ENCODE data around the gene SPG7. TPM values are rescaled to one million over a fixed set of nuclear protein-coding genes. Genes with fewer than 3 reads are reported as not detected.
A peak's percentile ranks its signal among the peaks of the same experiment; 100 is the strongest.

The SPG7 gene
- total RNA-seq, 1 experiment from 2014 or later = 160 TPM

- CTCF ChIA-PET = interaction anchor here (0.6 kb wide), 1 partner anchor 44 kb away, joined by 4 read pairs; no protein-coding TSS in a partner anchor
- Histone ChIP-seq H3K79me2 (ENCODE audit: low read depth) (peaks cover 9% of the 10 kb centered on the region; the same call in 1 of the 2 replicates), H4K20me1 (ENCODE audit: insufficient read depth) (no peaks in the 10 kb centered on the region), H3K9me3 (ENCODE audit: insufficient read depth, low read depth) (no peaks in the 10 kb centered on the region), H3K4me2 (peak overlapping the region; percentile 97), H3F3A (ENCODE audit: insufficient read depth, low read depth) (peaks cover 24% of the 10 kb centered on the region), H3K27me3 (ENCODE audit: insufficient read depth, low read depth) (no peaks in the 10 kb centered on the region), H2AFZ (peak overlapping the region; percentile 81; the same call in 1 of the 2 replicates), H3K27ac (no peak overlapping the region), H3K4me3 (peak overlapping the region; percentile 76; the same call in 1 of the 2 replicates), H3K9me2 (ENCODE audit: insufficient read depth) (no peaks in the 10 kb centered on the region), H3K4me1 (replicated peaks; ENCODE audit: insufficient read depth) (peaks cover 7% of the 10 kb centered on the region; the same call in 1 of the 2 replicates), H3K36me3 (ENCODE audit: low read depth) (0 out of 2 replicates have a peak, but pooled peaks cover 1% of the 10 kb centered on the region)
- no TSS peak for BruUV-seq (replicated peaks)
- no peak for DNase-seq
- TF ChIP-seq EZH2 (IDR thresholded peaks at IDR 0.05; ENCODE audit: low read depth) = no peak
- no peak for TF ChIP-seq CTCF (conservative IDR thresholded peaks at IDR 0.05)
- intact Hi-C loops (cut with micrococcal nuclease; ENCODE audit: unreplicated experiment) = loop anchor here (1.0 to 5.0 kb wide), 2 partner anchors 67 to 128 kb away; partner anchors contain the start of gene SPATA2L
- POLR2A ChIA-PET (ENCODE audit: unreplicated experiment) = interaction anchor here (0.6 kb wide), 1 partner anchor 9 kb away, joined by 4 read pairs; no protein-coding TSS in a partner anchor
Measured at GRCh38 chr16:89573826-89574680, 65.8 kb downstream of the SPG7 start.

- Histone ChIP-seq H2AFZ (peak overlapping the region; percentile 81), H3K4me2 (peak overlapping the region; percentile 97), H3K36me3 (ENCODE audit: low read depth) (peaks cover 6% of the 10 kb centered on the region; the same call in 1 of the 2 replicates), H3K4me1 (replicated peaks; ENCODE audit: insufficient read depth) (peaks cover 7% of the 10 kb centered on the region; the same call in 1 of the 2 replicates), H3K9me2 (ENCODE audit: insufficient read depth) (no peaks in the 10 kb centered on the region), H3K27me3 (ENCODE audit: insufficient read depth, low read depth) (no peaks in the 10 kb centered on the region), H3K9me3 (ENCODE audit: insufficient read depth, low read depth) (no peaks in the 10 kb centered on the region), H3K4me3 (peak overlapping the region; percentile 76), H3F3A (ENCODE audit: insufficient read depth, low read depth) (peaks cover 28% of the 10 kb centered on the region), H3K79me2 (ENCODE audit: low read depth) (peaks cover 9% of the 10 kb centered on the region; the same call in 1 of the 2 replicates), H3K27ac (no peak overlapping the region), H4K20me1 (ENCODE audit: insufficient read depth) (no peaks in the 10 kb centered on the region)
- DNase-seq = peak; percentile 46 to 86
- TF ChIP-seq CTCF (conservative IDR thresholded peaks at IDR 0.05) = peak; percentile 65; the same call in 1 of the 2 replicates
- no peak for TF ChIP-seq EZH2 (IDR thresholded peaks at IDR 0.05; ENCODE audit: low read depth)
- no TSS peak for BruUV-seq (replicated peaks)
- CTCF ChIA-PET = no interaction called here
- POLR2A ChIA-PET (ENCODE audit: unreplicated experiment) = interaction anchor here (0.6 kb wide), 1 partner anchor 8 kb away, joined by 4 read pairs; no protein-coding TSS in a partner anchor
- intact Hi-C loops (cut with micrococcal nuclease; ENCODE audit: unreplicated experiment) = loop anchor here (1.0 to 5.0 kb wide), 2 partner anchors 67 to 128 kb away; partner anchors contain the start of gene SPATA2L
Measured at GRCh38 chr16:89574681-89575246, 66.6 kb downstream of the SPG7 start.

Data from PC-9 (cell line).